ENCODE measurements around the gene TAF4. TPM values are rescaled to one million over a fixed set of nuclear protein-coding genes. Genes with fewer than 3 reads are reported as not detected.

Gene TAF4
- total RNA-seq, 1 experiment from 2014 or later: 20.1 TPM

DNA sequence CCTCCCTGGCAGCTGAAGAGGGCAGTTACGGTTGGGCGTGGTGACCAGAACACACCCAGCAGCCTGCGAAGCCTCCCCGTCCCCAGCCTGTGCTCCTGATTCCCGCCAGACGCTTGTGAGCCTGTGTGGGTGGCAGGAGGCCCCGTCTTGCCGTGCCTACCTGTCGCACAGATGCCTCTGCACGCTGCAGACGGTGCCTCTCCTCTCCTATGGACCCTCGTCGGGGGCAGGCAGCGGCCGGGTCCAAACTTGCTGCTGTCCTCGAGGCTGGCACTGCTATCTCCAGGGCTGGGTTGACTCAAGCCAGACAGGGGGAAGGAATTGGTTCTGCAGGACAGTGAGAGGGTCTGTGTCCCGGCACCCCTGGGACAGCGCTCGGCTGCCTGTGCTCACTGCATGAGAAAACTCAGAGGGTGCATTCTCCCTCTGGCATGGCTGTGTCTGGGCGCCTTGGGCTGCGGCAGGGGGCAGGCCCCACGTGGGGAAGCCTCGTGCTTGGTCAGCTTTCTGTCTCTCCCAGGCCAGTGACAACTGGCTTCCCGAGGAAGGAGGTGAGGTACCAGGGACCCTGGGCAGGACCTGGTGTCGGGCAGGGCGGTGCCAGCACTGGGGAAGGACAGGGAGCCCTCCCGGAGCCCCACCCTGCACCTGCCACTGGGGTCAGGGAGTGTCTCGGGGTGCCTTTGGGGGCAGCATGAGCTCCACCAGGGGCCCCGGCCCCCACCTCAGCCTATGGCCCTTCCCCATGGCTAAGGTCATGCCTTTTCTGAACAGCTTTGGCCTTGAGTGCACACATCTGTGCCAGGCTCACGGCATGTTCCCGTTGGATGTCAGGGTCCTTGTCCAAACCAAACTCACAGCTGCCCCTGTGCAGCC lies 127.5 kb downstream of the TAF4 start:
- Histone ChIP-seq H3K27ac (no peak overlapping the region), H3K27me3 (peaks cover 22% of the 10 kb centered on the region; the same call in 1 of the 2 replicates), H3K36me3 (no peaks in the 10 kb centered on the region), H3K9me3 (replicated peaks) (no peaks in the 10 kb centered on the region), H3K4me3 (no peak overlapping the region), H3K4me1 (no peaks in the 10 kb centered on the region)
- no peak for DNase-seq

DNA sequence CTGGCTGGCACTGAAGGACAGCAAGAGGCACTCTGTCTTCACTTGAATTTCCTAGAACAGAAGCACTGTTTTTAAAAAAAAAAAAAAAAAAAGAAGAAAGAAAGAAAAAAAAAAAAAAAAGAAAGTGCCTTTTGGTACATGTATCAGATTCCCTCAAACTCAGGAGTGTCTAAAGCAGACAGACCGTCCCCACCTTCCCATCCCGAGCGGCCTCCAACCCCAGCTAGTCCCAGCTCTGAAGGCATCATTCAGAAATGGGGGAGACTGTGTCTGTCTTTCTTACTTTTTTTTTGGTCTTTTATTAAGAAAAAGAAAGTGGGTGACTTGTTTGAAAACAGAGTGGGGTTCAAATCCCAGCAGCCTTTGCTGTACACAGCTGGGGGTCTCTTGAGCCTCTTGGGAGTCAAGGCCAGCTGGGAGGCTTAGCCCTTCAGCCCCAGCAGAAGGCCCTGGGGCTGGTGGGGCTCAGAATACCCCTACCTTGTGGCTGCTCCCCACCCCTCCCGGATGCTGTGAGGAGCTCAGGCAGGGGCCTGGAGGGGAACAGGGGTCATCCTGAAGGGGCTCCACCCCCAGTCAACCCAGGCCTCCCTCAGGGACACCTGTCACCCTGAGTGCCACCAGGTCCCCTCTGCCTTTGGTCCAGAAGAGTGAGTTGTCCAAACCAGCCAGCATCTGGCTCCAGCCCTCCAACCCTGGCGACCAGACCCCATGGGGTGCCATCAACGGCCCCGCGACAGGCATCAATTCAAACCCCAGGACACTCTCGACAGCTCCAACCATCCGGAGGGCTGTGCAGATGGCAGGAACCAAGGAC lies 128.3 kb downstream of the TAF4 start:
- peaks cover 25% of the 10 kb centered on the region for H3K27me3 ChIP-seq
- no peak overlapping the region for H3K4me3 ChIP-seq
- H3K27ac ChIP-seq: no peak overlapping the region
- DNase-seq: no peak
- H3K4me1 ChIP-seq: no peaks in the 10 kb centered on the region
- H3K9me3 ChIP-seq (replicated peaks): no peaks in the 10 kb centered on the region
- no peaks in the 10 kb centered on the region for H3K36me3 ChIP-seq

DNA sequence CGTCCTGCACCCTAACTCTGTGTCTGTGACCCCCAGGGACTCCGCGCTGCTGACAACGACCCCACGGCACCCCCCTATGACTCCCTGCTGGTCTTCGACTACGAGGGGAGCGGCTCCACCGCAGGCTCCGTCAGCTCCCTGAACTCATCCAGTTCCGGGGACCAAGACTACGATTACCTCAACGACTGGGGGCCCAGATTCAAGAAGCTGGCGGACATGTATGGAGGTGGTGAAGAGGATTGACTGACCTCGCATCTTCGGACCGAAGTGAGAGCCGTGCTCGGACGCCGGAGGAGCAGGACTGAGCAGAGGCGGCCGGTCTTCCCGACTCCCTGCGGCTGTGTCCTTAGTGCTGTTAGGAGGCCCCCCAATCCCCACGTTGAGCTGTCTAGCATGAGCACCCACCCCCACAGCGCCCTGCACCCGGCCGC lies 129.0 kb downstream of the TAF4 start:
- peaks cover 26% of the 10 kb centered on the region for H3K27me3 ChIP-seq
- H3K36me3 ChIP-seq: no peaks in the 10 kb centered on the region
- H3K27ac ChIP-seq: no peak overlapping the region
- no peak overlapping the region for H3K4me3 ChIP-seq
- no peaks in the 10 kb centered on the region for H3K4me1 ChIP-seq
- H3K9me3 ChIP-seq (replicated peaks): no peaks in the 10 kb centered on the region
- no peak for DNase-seq

DNA sequence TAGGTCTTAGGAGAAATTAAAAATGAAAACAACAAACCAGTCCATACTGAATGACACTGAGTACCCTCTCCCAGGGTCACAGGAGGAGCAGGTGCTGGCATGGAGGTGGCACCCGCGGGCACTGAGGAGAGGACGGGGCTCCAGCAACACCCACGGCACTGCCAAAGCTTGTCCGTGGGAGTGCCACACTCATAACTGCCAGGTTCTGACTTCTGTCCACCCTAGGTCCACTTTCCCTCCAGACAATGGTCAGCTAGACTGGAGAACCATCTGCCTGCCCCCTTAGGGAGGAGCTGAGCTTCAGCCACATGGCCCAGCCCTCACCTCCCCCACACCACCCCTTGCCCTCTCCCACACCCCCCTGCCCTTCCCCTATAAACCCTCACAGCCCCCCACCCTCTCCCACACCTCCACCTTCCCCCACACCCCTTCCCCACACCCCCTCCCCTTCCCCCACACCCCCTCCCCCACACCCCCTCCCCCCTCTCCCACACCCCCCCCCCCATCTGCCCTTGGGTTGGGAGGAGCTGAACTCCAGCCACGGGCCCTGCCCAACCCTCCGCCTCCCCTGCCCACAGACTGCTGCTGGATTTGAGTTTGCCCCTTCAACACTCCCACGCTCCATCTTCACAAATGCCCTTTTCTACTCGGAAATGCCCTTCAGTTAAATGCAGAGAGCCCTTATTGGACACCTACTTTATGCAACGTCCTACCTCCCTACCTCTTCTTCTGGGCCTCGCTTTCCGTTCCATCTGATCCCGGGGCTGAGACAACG lies 129.6 kb downstream of the TAF4 start:
- Histone ChIP-seq H3K9me3 (replicated peaks) (no peaks in the 10 kb centered on the region), H3K27me3 (peaks cover 26% of the 10 kb centered on the region), H3K36me3 (no peaks in the 10 kb centered on the region), H3K4me1 (no peaks in the 10 kb centered on the region), H3K27ac (no peak overlapping the region), H3K4me3 (no peak overlapping the region)
- DNase-seq: no peak

DNA sequence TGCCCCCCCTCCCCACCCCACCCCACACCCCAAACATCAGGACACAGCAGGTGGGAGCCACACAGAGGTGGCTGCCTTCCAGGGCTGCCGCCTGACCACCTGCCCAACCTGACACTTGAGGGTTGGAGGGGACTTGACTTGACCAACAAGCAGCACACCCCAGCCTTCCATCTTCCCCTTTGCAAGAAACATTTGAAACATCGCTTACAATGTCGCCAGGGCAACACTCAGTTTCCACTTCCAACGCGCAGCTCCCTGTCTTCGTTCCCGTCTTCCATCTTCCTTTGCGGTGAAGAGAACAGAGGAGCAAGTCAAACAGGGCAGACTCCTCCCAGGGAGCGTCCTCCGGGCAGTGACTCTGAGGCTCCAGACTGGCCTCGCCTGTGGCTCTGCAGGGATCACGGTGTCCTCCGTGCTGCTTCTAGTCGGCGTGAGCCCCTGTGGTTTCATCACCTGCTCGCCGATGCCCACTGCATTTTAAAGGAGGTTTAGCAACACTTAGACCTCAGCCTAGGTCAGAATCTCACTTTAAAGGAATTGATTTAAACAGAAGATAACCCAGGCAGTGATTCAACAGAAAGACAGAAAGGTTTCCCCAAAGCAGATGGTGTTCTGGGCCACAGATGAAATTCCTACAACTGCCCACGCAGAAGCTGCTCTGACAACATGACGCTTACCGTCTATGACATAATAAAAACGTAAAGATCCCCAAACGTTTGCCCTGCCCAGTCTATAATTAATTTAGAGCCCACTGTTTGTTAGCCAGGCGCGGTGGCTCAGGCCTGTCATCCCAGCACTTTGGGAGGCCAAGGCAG lies 130.8 kb downstream of the TAF4 start:
- Histone ChIP-seq H3K27ac (no peak overlapping the region), H3K27me3 (peaks cover 24% of the 10 kb centered on the region), H3K4me1 (no peaks in the 10 kb centered on the region), H3K9me3 (replicated peaks) (no peaks in the 10 kb centered on the region), H3K36me3 (no peaks in the 10 kb centered on the region), H3K4me3 (no peak overlapping the region)
- no peak for DNase-seq

DNA sequence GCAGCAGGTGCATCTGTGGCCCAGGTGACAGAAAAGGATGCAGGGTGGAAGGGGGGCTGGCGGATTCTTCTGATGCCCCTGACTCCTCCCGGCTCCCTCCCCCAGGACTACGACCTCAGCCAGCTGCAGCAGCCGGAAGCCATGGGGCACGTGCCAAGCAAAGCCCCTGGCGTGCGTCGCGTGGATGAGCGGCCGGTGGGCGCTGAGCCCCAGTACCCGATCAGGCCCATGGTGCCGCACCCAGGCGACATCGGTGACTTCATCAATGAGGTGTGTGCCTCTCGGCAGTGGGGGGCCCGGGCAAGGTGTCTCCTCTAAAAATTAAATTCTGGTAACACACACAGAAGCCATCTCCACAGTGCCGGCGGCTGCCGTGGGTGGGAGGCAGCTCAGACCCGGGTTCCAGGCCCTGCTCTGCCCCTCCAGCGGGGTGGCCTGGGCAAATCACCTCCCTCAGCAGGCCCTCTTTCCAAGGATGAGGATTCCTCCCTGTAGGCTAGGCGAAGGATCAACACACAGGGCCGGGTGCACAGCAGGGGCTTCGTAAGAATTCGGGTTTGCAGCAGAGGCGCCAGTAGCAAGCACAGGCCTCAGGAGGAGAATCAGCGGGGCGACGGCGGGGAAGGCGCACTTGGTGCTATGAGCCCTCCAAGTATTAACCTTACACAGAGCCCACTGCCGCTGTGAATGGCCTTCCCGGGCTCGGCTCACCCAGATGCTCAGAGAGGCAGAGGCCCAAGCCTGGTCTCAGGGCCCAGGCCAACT lies 131.5 kb downstream of the TAF4 start:
- DNase-seq: no peak
- Histone ChIP-seq H3K9me3 (replicated peaks) (no peaks in the 10 kb centered on the region), H3K36me3 (no peaks in the 10 kb centered on the region), H3K27ac (no peak overlapping the region), H3K4me3 (no peak overlapping the region), H3K27me3 (peaks cover 18% of the 10 kb centered on the region), H3K4me1 (no peaks in the 10 kb centered on the region)

DNA sequence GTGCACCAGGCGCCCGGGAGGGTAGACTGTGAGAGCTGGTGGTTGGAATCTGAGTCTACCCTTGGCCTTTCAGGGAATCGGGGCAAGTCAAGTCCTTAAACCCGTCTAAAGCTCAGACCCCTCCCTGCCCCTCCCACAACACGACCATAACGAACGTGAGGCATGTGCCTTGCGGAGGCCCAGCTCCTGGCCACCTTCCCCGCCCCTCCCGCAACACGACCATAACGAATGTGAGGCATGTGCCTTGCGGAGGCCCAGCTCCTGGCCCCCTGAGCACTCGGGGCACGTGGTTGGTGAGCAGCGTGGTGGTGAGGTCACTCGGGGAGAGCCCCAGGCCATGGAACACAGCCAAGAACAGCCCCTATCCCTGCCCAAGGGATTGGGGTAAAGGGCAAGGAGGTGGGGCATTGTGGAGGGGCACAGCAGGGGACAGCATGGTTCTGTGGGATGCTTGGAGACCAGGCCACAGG lies 132.2 kb downstream of the TAF4 start:
- no peaks in the 10 kb centered on the region for H3K9me3 ChIP-seq (replicated peaks)
- no peak overlapping the region for H3K4me3 ChIP-seq
- DNase-seq: no peak
- H3K4me1 ChIP-seq: no peaks in the 10 kb centered on the region
- H3K27ac ChIP-seq: no peak overlapping the region
- H3K27me3 ChIP-seq: peaks cover 14% of the 10 kb centered on the region
- H3K36me3 ChIP-seq: no peaks in the 10 kb centered on the region

DNA sequence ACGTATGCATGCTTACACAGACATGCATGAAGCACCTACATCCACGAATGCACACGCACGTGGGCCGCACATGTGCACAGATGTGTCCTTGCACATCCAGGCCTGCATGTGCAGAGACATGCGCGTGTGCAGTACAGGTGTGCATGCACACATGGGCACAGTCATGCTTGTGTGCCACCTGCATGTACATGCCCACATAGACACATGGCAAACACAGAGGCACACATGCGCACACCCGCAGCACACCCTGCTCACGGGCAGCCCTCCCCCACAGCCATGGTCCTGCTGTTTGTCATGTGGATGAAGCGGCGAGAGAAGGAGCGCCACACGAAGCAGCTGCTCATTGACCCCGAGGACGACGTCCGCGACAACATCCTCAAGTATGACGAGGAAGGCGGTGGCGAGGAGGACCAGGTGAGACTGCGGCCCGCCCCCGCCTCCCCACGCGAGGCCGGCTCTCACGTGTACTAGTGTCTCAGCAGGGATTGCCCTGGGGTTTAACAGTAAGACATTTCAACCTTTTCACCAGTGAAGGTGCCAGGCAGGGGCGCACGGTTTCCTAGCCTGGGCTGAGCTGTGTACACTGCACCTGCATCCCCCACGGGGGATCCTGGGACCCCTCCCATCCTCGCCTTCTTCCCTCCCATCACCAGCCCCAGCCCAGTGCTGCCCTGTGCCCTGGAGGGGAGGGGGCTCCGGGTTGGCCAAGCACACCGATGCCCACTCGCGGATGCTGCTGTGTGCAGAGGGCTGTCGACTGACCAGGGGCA lies 132.8 kb downstream of the TAF4 start:
- H3K27ac ChIP-seq: no peak overlapping the region
- H3K4me1 ChIP-seq: no peaks in the 10 kb centered on the region
- no peaks in the 10 kb centered on the region for H3K36me3 ChIP-seq
- H3K27me3 ChIP-seq: peaks cover 9% of the 10 kb centered on the region
- DNase-seq: no peak
- no peaks in the 10 kb centered on the region for H3K9me3 ChIP-seq (replicated peaks)
- H3K4me3 ChIP-seq: no peak overlapping the region

DNA sequence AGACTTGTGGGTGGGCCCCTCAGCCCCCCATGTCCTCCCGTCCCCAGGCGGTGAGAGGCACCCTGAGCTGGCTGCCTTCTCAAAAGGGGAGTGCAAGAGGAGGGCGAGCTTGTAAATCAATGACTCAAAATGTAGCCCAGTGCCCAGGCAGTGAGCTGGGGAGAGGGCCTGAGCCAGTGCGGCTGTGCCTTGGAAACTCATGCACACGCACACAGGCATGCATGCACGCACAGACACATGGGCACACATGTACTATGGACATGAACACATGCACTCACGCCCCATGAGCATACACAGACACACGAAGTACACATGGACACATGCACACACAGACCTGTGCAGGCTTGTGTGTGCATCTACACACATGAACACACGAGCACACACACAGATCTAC lies 133.5 kb downstream of the TAF4 start:
- no peaks in the 10 kb centered on the region for H3K36me3 ChIP-seq
- no peak overlapping the region for H3K27ac ChIP-seq
- H3K9me3 ChIP-seq (replicated peaks): no peaks in the 10 kb centered on the region
- no peak overlapping the region for H3K4me3 ChIP-seq
- H3K4me1 ChIP-seq: no peaks in the 10 kb centered on the region
- peaks cover 3% of the 10 kb centered on the region for H3K27me3 ChIP-seq
- DNase-seq: no peak

DNA sequence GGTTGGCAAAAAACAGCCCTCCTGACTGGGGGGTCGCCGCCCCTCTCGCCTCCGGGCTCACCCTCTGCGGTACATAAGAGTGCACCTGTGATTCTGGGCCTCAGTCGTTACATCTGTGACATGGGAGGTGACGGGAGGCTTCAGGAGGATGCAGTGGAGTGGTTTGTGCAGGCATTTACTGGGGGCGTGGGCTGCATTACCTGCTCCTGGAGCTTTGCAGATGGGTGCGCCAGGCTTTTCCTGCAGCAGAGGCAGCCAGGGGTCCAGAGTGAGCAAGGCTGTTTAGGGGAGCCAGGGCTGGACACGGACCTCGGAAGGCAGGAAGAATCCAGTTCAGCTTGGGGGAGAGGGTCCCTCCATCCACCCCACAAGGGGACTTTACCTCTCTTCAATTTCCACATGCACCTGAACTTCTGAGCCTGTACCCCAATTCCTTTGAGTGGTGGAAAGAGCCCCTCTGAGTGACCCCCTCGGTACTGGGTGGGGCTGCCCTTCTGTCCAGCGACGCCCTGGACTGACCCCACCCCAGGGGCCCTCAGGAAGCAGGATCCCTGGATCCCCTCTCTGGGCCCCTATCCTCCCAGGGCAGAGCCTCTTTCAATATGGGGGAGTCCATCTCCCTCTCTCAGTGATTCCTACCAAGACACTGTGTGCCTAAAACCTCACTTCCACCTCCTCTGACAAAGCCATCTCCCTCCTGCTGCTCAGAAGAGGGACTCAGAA lies 134.0 kb downstream of the TAF4 start:
- Histone ChIP-seq H3K4me1 (no peaks in the 10 kb centered on the region), H3K27me3 (peaks cover 3% of the 10 kb centered on the region), H3K9me3 (replicated peaks) (no peaks in the 10 kb centered on the region), H3K27ac (no peak overlapping the region), H3K4me3 (no peak overlapping the region), H3K36me3 (no peaks in the 10 kb centered on the region)
- DNase-seq: no peak

DNA sequence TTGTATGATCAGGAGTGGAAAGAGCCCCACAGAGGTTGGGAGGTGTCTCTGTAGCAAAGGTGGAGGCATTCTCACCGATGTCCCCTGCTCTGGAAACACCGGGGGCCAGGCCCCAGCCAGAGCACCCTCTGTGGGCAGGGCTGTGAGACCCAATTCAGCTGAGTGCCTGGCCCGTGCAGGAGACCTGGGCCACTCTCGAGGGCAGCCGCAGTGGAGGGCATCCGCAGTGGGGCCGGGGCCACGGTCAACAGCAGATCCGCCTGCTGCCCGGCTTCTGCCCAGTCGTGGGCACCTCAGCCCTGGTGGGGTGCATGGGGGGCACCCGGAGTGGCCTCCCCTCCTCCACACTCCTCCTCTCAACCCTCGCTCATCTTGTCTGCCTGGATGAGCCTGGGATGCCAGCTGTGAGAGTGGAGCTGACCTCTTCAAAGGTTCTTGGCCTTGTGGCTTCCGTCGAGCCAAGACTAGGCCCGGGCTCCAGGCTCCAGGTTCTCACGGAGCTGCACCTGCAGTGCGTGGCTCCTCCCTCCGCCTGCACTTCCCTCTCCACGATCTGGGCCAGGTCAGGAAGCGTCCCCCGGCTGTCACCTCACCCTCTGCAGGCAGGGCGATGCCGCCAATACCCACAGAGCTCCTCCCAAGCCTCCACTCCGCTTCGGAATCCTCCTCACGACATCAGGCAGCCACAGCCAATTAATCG lies 134.8 kb downstream of the TAF4 start:
- no peaks in the 10 kb centered on the region for H3K36me3 ChIP-seq
- no peaks in the 10 kb centered on the region for H3K4me1 ChIP-seq
- H3K4me3 ChIP-seq: no peak overlapping the region
- no peaks in the 10 kb centered on the region for H3K9me3 ChIP-seq (replicated peaks)
- H3K27me3 ChIP-seq: peaks cover 3% of the 10 kb centered on the region
- DNase-seq: no peak
- no peak overlapping the region for H3K27ac ChIP-seq

All from SJCRH30 (cell line).